ENCODE results near the gene NKX2-8. TPM values are rescaled to one million over a fixed set of nuclear protein-coding genes. Genes with fewer than 3 reads are reported as not detected.
A peak's percentile ranks its signal among the peaks of the same experiment; 100 is the strongest.

Gene NKX2-8
- total RNA-seq, 1 experiment from 2014 or later, result 0.23 TPM

- Histone ChIP-seq H3K27me3 (replicated peaks; ENCODE audit: control insufficient read depth, insufficient read depth, low read length) (no peaks in the 10 kb centered on the region; the same call in 1 of the 2 replicates), H3K4me1 (no peaks in the 10 kb centered on the region), H3K4me3 (ENCODE audit: low read depth, low read length) (no peak overlapping the region), H3K9me3 (no peaks in the 10 kb centered on the region), H3K36me3 (ENCODE audit: control insufficient read depth, insufficient read depth, low read length) (no peaks in the 10 kb centered on the region)
- DNase-seq, result peak in 1 of 2 experiments; percentile 53
- ChIA-PET CTCF (no interaction called here), POLR2A (no interaction called here)
- H3K4me1 Mint-ChIP-seq (ENCODE audit: low read depth, unreplicated experiment), result no peaks in the 10 kb centered on the region
- no peak overlapping the region for H3K27ac Mint-ChIP-seq (ENCODE audit: unreplicated experiment)
- no TSS peak for BruUV-seq (replicated peaks)
- H3K36me3 Mint-ChIP-seq (ENCODE audit: insufficient read depth, unreplicated experiment), result no peaks in the 10 kb centered on the region
- peaks cover 3% of the 10 kb centered on the region for H3K27me3 Mint-ChIP-seq (ENCODE audit: insufficient read depth, unreplicated experiment)
- TF ChIP-seq CTCF (IDR thresholded peaks at IDR 0.05; ENCODE audit: insufficient read depth in 1 of 2, low read depth in 1 of 2, low read length in 1 of 2, severe bottlenecking in 1 of 2, unreplicated experiment in 1 of 2), result peak; percentile 76 to 86
- intact Hi-C loops (cut with micrococcal nuclease; ENCODE audit: unreplicated experiment), result loop anchor here (1.0 to 10.0 kb wide), 3 partner anchors 452 to 594 kb away; no protein-coding TSS in a partner anchor
- H3K9me3 Mint-ChIP-seq (ENCODE audit: unreplicated experiment), result no peaks in the 10 kb centered on the region
- H3K4me3 Mint-ChIP-seq (ENCODE audit: unreplicated experiment), result no peak overlapping the region
Measured at GRCh38 chr14:36556811-36557433, 25.5 kb downstream of the NKX2-8 start.

DNA sequence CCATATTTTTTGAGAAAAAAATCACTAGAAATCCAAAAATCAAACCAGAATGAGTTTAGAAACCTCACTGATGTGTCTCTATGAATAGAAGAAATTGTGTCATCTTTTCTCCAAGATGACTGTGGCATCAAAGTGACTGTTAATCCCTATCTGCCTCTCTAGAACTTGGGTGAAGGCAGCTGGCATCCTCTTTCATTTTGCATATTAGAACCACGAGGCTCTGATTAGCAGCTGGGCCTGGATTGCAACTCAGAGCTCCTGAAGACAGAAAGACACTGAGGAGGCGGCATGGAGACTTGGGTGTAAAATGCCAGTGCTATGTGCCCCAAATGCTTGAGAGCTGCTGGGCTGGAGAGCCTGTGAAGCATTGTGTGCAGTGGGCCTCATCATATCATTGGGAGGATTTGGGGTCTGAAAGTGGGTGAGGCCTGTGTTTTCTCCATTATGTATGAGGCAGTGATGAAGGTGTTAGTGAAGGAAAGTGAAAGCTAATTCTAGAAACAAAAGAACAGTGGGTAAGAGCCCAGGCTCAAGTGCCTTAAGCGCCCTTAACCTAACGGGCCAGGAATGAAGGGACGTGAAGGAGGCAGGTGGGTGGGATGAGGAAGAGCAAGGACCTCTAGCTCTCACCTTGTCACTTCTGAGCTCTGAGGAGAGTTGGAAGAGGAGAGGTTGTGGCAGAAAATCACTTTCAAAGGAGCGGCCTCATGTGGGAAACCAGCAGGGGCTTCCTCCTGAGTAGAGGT, 26.2 kb downstream of the NKX2-8 start:
- H3K27ac Mint-ChIP-seq (ENCODE audit: unreplicated experiment), result no peak overlapping the region
- H3K36me3 ChIP-seq (ENCODE audit: control insufficient read depth, insufficient read depth, low read length), result no peaks in the 10 kb centered on the region
- no peaks in the 10 kb centered on the region for H3K9me3 Mint-ChIP-seq (ENCODE audit: unreplicated experiment)
- BruUV-seq (replicated peaks), result no TSS peak
- no peaks in the 10 kb centered on the region for H3K9me3 ChIP-seq
- H3K4me1 Mint-ChIP-seq (ENCODE audit: low read depth, unreplicated experiment), result no peaks in the 10 kb centered on the region
- TF ChIP-seq CTCF (IDR thresholded peaks at IDR 0.05; ENCODE audit: insufficient read depth in 1 of 2, low read depth in 1 of 2, low read length in 1 of 2, severe bottlenecking in 1 of 2, unreplicated experiment in 1 of 2), result no peak
- H3K4me3 ChIP-seq (ENCODE audit: low read depth, low read length), result no peak overlapping the region
- H3K27me3 ChIP-seq (replicated peaks; ENCODE audit: control insufficient read depth, insufficient read depth, low read length), result no peaks in the 10 kb centered on the region; the same call in 1 of the 2 replicates
- CTCF ChIA-PET, result interaction anchor here (1.0 to 4.2 kb wide), 3 partner anchors 31 to 134 kb away, joined by 3 to 90 read pairs (median 4); no protein-coding TSS in a partner anchor
- POLR2A ChIA-PET, result no interaction called here
- no peak for DNase-seq
- no peaks in the 10 kb centered on the region for H3K4me1 ChIP-seq
- no peak overlapping the region for H3K4me3 Mint-ChIP-seq (ENCODE audit: unreplicated experiment)
- no peaks in the 10 kb centered on the region for H3K36me3 Mint-ChIP-seq (ENCODE audit: insufficient read depth, unreplicated experiment)
- peaks cover 3% of the 10 kb centered on the region for H3K27me3 Mint-ChIP-seq (ENCODE audit: insufficient read depth, unreplicated experiment)
- intact Hi-C loops (cut with micrococcal nuclease; ENCODE audit: unreplicated experiment), result loop anchor here (2.0 to 10.0 kb wide), 2 partner anchors 451 to 595 kb away; no protein-coding TSS in a partner anchor

DNA sequence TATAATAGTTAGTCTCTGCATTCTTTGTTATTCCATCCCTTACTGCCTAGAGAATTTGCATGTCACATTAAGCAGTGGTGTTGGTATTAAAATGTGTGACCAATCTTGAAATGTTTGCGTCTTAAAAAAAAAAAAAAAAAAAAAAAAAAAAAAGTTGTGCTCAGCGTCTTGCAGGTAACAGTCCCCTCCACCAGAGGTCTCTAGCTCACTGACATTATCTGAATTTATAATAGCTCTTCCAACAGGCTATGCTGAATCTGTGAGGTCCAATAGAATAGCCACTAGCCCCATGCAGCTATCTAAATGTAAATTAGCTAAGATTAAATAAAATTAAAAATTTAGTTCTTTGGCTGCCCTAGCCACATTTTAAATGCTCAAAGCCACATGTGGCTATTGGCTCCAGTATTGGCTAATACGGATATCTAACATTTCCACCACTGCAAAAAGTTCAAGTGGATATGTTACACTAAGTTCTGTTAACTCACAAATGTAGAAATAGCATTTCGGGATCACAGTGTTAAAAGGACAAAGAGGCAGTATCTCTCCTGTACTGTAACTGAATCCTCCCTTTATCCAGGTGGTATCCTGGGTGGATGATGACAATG, 28.7 kb downstream of the NKX2-8 start:
- Histone ChIP-seq H3K9me3 (no peaks in the 10 kb centered on the region), H3K36me3 (ENCODE audit: control insufficient read depth, insufficient read depth, low read length) (no peaks in the 10 kb centered on the region), H3K27me3 (replicated peaks; ENCODE audit: control insufficient read depth, insufficient read depth, low read length) (no peaks in the 10 kb centered on the region), H3K4me1 (no peaks in the 10 kb centered on the region), H3K4me3 (ENCODE audit: low read depth, low read length) (no peak overlapping the region)
- Mint-ChIP-seq H3K9me3 (ENCODE audit: unreplicated experiment) (no peaks in the 10 kb centered on the region), H3K4me1 (ENCODE audit: low read depth, unreplicated experiment) (no peaks in the 10 kb centered on the region), H3K27ac (ENCODE audit: unreplicated experiment) (no peak overlapping the region), H3K27me3 (ENCODE audit: insufficient read depth, unreplicated experiment) (no peaks in the 10 kb centered on the region), H3K36me3 (ENCODE audit: insufficient read depth, unreplicated experiment) (no peaks in the 10 kb centered on the region), H3K4me3 (ENCODE audit: unreplicated experiment) (no peak overlapping the region)
- peak; percentile 65 to 80 for TF ChIP-seq CTCF (IDR thresholded peaks at IDR 0.05; ENCODE audit: insufficient read depth in 1 of 2, low read depth in 1 of 2, low read length in 1 of 2, severe bottlenecking in 1 of 2, unreplicated experiment in 1 of 2)
- intact Hi-C loops (cut with micrococcal nuclease; ENCODE audit: unreplicated experiment), result loop anchor here (1.0 to 10.0 kb wide), 2 partner anchors 52 to 449 kb away; no protein-coding TSS in a partner anchor
- CTCF ChIA-PET, result interaction anchor here (0.6 to 4.2 kb wide), 37 partner anchors 10 to 644 kb away, joined by 3 to 90 read pairs (median 4); partner anchors contain the start of genes MBIP, MIPOL1 and PAX9
- BruUV-seq (replicated peaks), result no TSS peak
- DNase-seq, result peak in 1 of 2 experiments; percentile 48
- POLR2A ChIA-PET, result no interaction called here
